GM18498 (cell line): ENCODE data around the gene SNX18.

Experiments used
- ATAC-seq: cut with Tn5 transposase; IDR thresholded peaks from one replicate; pipeline ENCODE4 v1.9.1; 2021; ENCODE audit warnings: mild to moderate bottlenecking, moderate library complexity; ENCODE audit not compliant: unreplicated experiment

The SNX18 gene

GRCh38 chr5:54538156-54538555 lies 20.6 kb downstream of the SNX18 start:
- ATAC-seq = no peak

GRCh38 chr5:54539001-54539400 lies 21.4 kb downstream of the SNX18 start:
- no peak for ATAC-seq

- no peak for ATAC-seq
These were observed 22.7 kb downstream of the SNX18 start for GRCh38 chr5:54540286-54540685.

GRCh38 chr5:54541823-54542783 lies 24.5 kb downstream of the SNX18 start:
- ATAC-seq = no peak

GRCh38 chr5:54544044-54544443 lies 26.5 kb downstream of the SNX18 start:
- no peak for ATAC-seq

- ATAC-seq = no peak
These were observed 28.2 kb downstream of the SNX18 start for GRCh38 chr5:54545796-54546195.

- no peak for ATAC-seq
These were observed 30.2 kb downstream of the SNX18 start for GRCh38 chr5:54547711-54548250.

GRCh38 chr5:54548565-54548964 lies 31.0 kb downstream of the SNX18 start:
- no peak for ATAC-seq

GRCh38 chr5:54551292-54551691 lies 33.7 kb downstream of the SNX18 start:
- no peak for ATAC-seq

GRCh38 chr5:54551926-54552325 lies 34.4 kb downstream of the SNX18 start:
- ATAC-seq = no peak

GRCh38 chr5:54552446-54552845 lies 34.9 kb downstream of the SNX18 start:
- ATAC-seq = no peak

GRCh38 chr5:54553659-54554207 lies 36.2 kb downstream of the SNX18 start:
- no peak for ATAC-seq

- no peak for ATAC-seq
These were observed 38.6 kb downstream of the SNX18 start for GRCh38 chr5:54556141-54556540.

GRCh38 chr5:54558362-54558761 lies 40.8 kb downstream of the SNX18 start:
- ATAC-seq = no peak

- ATAC-seq = no peak
These were observed 44.1 kb downstream of the SNX18 start for GRCh38 chr5:54561651-54562050.

- no peak for ATAC-seq
These were observed 45.7 kb downstream of the SNX18 start for GRCh38 chr5:54563083-54563761.

GRCh38 chr5:54567996-54568395 lies 50.4 kb downstream of the SNX18 start:
- ATAC-seq = no peak

- no peak for ATAC-seq
These were observed 53.4 kb downstream of the SNX18 start for GRCh38 chr5:54570916-54571315.

- no peak for ATAC-seq
These were observed 53.9 kb downstream of the SNX18 start for GRCh38 chr5:54571462-54571861.

- no peak for ATAC-seq
These were observed 56.4 kb downstream of the SNX18 start for GRCh38 chr5:54573812-54574489.

- ATAC-seq = no peak
These were observed 60.0 kb downstream of the SNX18 start for GRCh38 chr5:54577528-54577927.
